Ascending aorta (tissue), 2 donors: ENCODE measurements around the gene ATAD3C. TPM values are rescaled to one million over a fixed set of nuclear protein-coding genes. Genes with fewer than 3 reads are reported as not detected.

ENCODE experiments used
- DNase-seq, 2 donors: peaks; one replicate each; pipeline ENCODE4 v3.0.0-alpha.2; 2019; ENCODE audit warnings: low spot score in 2 of 2
- H3K27ac ChIP-seq, 2 donors: fragments of 200-600 bp; sonication (generic); one replicate each; pipeline ENCODE4 v1.5.1; 2016 to 2017; ENCODE audit warnings: mild to moderate bottlenecking in 1 of 2
- H3K27me3 ChIP-seq: fragments of 200-600 bp; sonication (generic); one replicate; pipeline ENCODE4 v1.5.1; 2017
- H3K36me3 ChIP-seq, 2 donors: fragments of 200-600 bp; sonication (generic); one replicate each; pipeline ENCODE4 v1.5.1; 2016
- H3K4me1 ChIP-seq, 2 donors: fragments of 200-600 bp; sonication (generic); one replicate each; pipeline ENCODE4 v1.5.1; 2016 to 2017; ENCODE audit warnings: mild to moderate bottlenecking in 1 of 2
- H3K4me3 ChIP-seq, 2 donors: fragments of 200-600 bp; sonication (generic); one replicate each; pipeline ENCODE4 v1.5.1; 2016 to 2017; ENCODE audit warnings: mild to moderate bottlenecking in 1 of 2
- H3K9me3 ChIP-seq, 2 donors: fragments of 200-600 bp; sonication (generic); one replicate each; pipeline ENCODE4 v1.5.1; 2016
- intact Hi-C: fragments of 100-400 bp; cut with DNase I; formaldehyde crosslinking; loops from one replicate; pipeline ENCODE4 v1.15.1; 2023
- total RNA-seq: library from RNA; depleted of rRNA; stranded (reverse); fragments of >200 nt; gene quantifications from one replicate; pipeline ENCODE4 v1.1.0, GENCODE V29; 2016
- TF ChIP-seq, protein P1 (sequence below), 3 experiments: fragments of 200-600 bp in 2 of 3; fragments of 450-650 bp in 1 of 3; sonication (generic) in 2 of 3; IDR thresholded peaks; one replicate each; pipeline ENCODE4 v1.5.1; 2016 to 2019; ENCODE audit warnings: antibody characterized with exemption in 3 of 3, mild to moderate bottlenecking in 1 of 3, moderate library complexity in 1 of 3

ATAD3C gene, protein sequence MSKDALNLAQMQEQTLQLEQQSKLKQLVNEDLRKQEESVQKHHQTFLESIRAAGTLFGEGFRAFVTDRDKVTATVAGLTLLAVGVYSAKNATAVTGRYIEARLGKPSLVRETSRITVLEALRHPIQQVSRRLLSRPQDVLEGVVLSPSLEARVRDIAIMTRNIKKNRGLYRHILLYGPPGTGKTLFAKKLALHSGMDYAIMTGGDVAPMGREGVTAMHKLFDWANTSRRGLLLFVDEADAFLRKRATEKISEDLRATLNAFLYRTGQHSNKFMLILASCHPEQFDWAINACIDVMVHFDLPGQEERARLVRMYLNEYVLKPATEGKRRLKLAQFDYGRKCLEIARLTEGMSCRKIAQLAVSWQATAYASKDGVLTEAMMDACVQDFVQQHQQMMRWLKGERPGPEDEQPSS
- not detected for total RNA-seq

DNA sequence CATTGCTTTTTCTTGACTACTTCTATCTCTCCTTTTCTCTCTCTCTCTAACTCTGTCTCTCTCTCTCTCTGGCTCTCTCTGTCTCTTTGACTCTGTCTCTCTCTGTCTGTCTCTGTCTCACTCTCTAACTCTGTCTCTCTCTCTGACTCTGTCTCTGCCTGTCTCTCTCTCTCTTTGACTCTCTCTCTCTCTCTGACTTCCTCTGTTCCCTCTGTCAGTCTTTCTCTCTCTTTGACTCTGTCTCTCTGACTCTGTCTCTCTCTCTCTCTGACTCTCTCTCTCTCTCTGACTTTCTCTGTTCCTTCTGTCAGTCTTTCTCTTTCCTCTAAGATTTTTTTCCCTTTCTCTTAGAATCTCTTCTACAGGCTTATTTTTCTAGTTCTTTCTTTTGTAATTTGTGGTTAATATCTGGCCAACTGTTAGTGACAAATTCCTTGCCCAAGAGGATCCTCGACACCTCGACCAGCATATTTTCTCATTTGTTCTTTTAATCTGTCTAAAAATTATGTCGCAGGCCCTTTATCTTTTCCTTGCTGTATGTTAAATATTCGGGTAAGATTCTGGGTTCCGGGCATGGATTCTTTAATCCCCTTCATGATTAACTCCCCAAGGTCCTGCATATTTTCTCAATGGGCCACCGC lies at the start of gene ATAD3C:
Gene ATAD3C, plus strand, starts transcription at position 591 of the 641 bp plus-strand sequence. CDS start 995 bp downstream, outside the sequence.
- H3K4me1 ChIP-seq: no peaks in the 10 kb centered on the region
- no peaks in the 10 kb centered on the region for H3K27me3 ChIP-seq
- no peak for DNase-seq
- no peaks in the 10 kb centered on the region for H3K9me3 ChIP-seq
- TF ChIP-seq, protein P1, sequence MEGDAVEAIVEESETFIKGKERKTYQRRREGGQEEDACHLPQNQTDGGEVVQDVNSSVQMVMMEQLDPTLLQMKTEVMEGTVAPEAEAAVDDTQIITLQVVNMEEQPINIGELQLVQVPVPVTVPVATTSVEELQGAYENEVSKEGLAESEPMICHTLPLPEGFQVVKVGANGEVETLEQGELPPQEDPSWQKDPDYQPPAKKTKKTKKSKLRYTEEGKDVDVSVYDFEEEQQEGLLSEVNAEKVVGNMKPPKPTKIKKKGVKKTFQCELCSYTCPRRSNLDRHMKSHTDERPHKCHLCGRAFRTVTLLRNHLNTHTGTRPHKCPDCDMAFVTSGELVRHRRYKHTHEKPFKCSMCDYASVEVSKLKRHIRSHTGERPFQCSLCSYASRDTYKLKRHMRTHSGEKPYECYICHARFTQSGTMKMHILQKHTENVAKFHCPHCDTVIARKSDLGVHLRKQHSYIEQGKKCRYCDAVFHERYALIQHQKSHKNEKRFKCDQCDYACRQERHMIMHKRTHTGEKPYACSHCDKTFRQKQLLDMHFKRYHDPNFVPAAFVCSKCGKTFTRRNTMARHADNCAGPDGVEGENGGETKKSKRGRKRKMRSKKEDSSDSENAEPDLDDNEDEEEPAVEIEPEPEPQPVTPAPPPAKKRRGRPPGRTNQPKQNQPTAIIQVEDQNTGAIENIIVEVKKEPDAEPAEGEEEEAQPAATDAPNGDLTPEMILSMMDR (IDR thresholded peaks at IDR 0.05): no peak
- no peaks in the 10 kb centered on the region for H3K36me3 ChIP-seq
- no peak within 1 kb of the TSS for H3K27ac ChIP-seq
- intact Hi-C loops: no loop called here
- no peak within 1 kb of the TSS for H3K4me3 ChIP-seq

DNA sequence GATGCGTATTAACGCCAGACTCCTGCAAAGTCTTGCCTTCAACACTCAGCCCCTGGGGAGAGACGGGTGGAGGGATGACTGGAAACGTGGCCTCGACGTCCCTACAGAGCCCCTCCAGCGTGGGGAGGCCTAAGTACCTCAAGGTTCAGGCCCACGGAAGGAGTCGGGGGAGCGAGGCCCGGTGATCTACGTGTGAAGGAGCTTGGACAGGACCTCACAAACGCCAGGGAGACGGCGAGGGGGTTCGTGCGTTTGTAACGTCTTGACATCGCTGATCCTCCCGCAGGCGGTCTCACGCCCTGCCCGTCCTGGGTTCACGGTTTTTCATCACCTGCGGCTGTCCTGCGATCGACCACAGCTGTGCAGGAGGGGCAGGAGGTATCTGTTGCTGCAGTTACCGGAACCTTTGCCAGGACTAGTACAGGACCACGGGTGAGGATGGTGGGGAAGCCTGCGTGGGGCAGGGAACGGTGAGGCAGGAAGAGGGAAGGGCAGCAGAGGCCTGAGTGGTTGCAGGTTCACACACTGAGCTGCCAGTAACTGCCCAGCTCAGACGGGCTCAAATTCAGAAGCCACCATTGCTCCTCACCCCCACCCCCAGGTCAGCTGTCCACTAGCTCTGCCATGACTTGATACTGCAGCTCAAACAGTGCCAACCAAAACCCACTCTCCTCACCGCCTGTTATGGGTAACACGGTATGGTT lies 49.5 kb upstream of the ATAD3C start:
- Histone ChIP-seq H3K36me3 (peaks cover 40 to 67% of the 10 kb centered on the region in 2 donors), H3K4me3 (peak overlapping the region; percentile 81 to 92), H3K27ac (peak overlapping the region; percentile 65 to 80), H3K4me1 (peaks cover 10 to 25% of the 10 kb centered on the region in 2 donors), H3K27me3 (no peaks in the 10 kb centered on the region), H3K9me3 (no peaks in the 10 kb centered on the region)
- intact Hi-C loops: loop anchor here (1.0 to 10.0 kb wide), 6 partner anchors 7 to 285 kb away; partner anchors contain the start of genes ATAD3A, AURKAIP1, C1orf159 and CPTP
- no peak for DNase-seq
- TF ChIP-seq, protein P1 (IDR thresholded peaks at IDR 0.05): no peak

DNA sequence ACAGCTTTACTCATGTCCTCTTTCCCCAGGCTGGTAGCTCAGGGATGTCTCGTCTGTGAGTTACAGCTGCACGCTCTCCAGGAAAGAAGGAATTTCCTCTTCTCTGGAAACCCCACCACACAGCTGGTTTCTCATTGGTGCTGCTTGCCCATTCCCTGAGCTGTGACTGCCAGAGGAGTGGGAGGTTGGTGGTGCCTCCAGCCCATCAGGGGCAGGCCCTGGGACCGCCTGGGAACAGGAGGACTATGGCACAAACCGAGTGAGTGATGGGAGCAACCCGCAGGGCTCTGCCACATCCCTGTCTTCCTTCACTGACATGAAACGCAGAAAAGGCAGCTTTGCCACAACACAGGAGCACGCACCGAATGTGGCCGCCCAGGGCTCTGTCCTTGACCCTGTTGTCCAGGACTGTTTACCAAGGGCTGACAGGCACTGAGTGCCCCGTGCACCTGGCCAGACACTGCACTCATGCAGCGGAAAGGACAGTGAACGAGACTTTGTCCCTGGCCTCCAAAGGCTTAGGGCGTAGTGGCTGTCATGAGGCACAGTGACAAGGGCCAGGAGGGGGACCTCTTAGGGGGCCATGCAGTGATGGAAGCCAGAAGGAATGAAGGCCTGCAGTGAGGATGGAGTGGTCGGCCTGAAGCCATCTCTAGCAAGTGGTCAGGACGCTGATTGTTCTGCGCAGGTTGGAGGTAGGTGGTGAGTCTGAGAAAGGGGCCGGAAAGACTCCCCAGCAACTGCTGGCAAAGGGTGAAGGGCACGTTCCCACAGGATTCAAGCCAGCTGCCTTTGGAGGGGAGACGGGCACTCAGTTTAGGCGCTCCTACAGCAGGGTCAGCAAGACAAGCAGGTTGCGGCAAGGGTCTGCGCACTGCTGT lies 48.7 kb upstream of the ATAD3C start:
- peak overlapping the region; percentile 81 to 92 for H3K4me3 ChIP-seq
- peak overlapping the region; percentile 65 to 80 for H3K27ac ChIP-seq
- no peaks in the 10 kb centered on the region for H3K27me3 ChIP-seq
- H3K9me3 ChIP-seq: no peaks in the 10 kb centered on the region
- H3K36me3 ChIP-seq: peaks cover 38 to 67% of the 10 kb centered on the region in 2 donors
- TF ChIP-seq, protein P1 (IDR thresholded peaks at IDR 0.05): no peak
- no peak for DNase-seq
- intact Hi-C loops: loop anchor here (10.0 kb wide), 3 partner anchors 114 to 286 kb away; partner anchors contain the start of genes ATAD3A, C1orf159 and MIB2
- peaks cover 10 to 33% of the 10 kb centered on the region in 2 donors for H3K4me1 ChIP-seq

DNA sequence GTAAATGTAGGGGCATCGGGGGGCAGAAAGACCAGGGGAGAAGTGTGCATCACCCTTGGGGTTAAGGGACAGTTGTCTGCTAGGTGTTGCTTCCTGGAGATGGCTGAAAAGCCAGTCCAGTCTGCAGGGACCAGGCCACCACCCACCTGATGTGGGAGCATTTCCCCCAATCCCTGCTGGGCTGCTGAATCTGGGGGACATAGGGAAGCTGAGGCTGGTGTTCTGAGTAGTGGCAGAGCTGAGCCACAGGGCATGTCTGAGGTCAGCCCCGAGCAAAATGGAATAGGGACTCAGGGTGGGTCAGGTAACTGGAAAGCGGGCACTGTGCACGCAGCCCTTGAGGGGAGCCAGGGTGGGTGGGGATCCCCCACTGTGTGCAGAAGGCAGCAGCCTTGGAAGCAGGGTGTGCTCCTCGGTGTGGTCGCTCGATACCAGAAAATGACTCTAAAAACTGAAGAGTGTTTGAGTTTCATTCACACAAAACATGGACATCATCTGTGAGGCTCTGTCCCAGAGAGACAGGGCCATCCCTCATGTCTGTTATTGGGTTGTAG lies 48.0 kb upstream of the ATAD3C start:
- peaks cover 38 to 63% of the 10 kb centered on the region in 2 donors for H3K36me3 ChIP-seq
- no peak for DNase-seq
- no peaks in the 10 kb centered on the region for H3K9me3 ChIP-seq
- no peak overlapping the region for H3K27ac ChIP-seq
- H3K4me1 ChIP-seq: peaks cover 17 to 40% of the 10 kb centered on the region in 2 donors
- H3K27me3 ChIP-seq: no peaks in the 10 kb centered on the region
- intact Hi-C loops: loop anchor here (10.0 kb wide), 3 partner anchors 113 to 287 kb away; partner anchors contain the start of genes ATAD3A, C1orf159 and MIB2
- TF ChIP-seq, protein P1 (IDR thresholded peaks at IDR 0.05): no peak
- H3K4me3 ChIP-seq: no peak overlapping the region
